Fibroblast of skin of scalp (primary cell): ENCODE measurements around the gene LTBP2.

Experiments
- DNase-seq: peaks from one replicate; pipeline ENCODE4 v3.0.0-alpha.2; 2013

LTBP2 gene

DNA sequence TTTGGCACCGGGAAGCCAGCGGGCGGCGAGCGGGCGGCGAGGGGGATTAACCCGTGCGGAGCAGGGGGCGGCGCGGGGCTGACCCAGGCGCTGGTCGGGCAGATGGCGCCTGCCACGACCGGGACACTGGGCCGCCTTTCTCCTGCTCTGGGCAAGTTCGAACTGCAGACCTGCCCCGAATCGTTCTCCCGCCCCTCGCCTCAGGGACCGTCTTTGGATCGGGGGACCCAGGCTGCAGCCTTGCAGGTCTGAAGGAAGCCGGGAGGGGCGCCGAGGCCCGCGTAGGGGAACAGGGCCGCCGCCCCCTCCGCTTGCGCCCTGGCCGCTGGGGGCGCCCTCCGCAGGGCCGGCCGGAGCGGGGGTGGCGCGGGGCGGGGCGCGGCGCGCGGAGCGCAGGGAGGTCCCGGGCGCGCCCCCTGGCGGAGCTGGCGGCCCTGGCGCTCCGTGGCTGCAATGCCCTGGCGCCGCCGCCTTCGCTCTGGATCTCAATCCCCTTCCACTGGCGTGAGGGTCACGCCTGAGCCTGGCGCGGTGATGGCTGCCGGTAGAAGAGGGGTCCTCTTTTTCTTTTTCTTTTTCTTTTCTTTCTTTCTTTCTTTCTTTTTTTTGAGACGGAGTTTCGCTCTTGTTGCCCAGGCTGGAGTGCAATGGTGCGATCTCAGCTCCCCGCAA is 449 bp upstream of the LTBP2 start:
- peak; percentile 87 for DNase-seq

DNA sequence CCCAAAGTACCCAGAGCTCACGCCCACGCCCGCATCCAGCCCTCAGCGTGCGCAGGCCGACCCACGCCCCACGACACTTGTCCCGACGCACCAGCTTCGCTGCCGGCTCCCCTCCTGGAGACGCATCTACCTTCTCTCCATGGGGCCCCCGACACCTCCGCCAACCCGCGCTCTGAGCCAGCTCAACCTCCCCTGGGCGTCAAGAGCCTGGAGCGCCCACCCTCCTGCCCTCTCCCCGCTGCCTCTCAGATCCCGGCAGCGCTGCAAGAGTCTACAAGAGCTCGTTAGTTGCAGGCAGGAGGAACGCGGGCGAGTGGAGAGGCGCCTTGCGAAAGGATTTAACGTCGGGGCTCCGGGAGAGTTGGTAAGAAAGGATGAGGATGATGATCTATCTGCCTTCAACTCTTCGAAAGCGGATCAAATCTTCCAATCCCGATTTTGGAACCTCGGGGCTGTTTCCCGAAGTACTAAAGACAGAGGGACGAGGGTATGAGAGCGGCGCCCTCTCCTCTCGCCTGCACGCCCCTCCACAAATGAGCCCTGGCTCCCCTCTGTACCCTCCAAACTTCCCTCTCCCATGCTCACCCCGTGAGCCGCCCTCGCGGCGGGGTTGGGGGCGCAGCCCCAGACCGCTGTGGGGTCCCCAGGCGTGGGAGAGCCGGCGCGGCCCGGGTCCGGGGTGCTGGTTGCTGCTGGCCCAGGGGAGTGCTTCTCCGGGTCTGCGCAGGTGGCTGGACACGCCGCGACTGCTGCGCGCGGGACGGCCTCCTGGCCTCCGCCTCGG is 979 bp downstream of the LTBP2 start:
- peak; percentile 48 for DNase-seq

DNA sequence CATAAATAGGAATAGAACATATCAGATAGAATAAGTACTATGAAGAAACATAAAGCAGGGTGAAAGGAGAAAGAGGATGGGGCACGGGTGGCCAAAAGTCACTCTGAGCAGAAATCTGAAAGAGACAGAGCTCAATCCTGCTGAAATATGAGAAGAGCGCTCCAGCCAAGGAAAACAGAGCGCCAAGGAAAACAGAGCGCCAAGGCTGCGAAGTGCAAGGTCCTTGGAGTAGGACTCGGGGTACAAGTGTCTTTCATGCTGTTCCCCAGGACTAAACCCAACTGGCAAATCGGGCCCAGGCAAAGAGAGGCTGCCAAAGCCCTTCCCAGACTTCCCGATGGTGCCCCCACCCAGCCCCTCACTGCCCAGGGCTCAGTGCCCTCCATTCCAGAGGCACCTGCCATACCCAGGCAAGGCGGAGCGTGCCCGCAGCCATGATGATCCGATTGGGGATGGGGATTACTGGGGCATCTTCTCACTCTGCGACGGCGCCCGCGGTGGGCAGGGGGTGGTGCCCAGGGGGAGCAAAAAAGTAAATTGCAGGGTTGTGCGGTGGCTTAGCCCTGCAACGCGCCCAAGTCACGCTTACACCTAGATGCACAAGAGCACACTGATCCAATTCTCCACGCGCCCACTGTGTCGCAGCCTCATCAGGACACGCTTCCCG is 1.7 kb downstream of the LTBP2 start:
- DNase-seq, result no peak

DNA sequence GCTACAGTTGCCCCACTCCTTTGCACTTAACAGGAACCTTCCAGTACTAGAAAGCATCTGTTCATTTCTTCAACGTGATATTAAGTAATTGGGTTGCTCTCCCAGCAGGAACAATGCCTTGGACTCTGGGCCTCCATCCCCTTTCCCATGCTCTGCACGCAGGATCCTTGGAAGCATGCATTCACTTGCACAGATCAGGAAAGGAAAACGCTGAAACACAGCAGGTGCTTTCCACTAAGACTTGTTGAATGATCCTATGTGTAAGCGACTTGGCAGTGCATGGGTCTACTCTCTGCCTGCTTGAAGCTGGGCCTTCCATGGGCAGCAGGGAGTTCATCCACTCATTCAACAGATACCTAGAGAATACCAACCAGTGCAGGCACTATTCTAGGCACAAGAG is 2.3 kb downstream of the LTBP2 start:
- DNase-seq, result no peak

DNA sequence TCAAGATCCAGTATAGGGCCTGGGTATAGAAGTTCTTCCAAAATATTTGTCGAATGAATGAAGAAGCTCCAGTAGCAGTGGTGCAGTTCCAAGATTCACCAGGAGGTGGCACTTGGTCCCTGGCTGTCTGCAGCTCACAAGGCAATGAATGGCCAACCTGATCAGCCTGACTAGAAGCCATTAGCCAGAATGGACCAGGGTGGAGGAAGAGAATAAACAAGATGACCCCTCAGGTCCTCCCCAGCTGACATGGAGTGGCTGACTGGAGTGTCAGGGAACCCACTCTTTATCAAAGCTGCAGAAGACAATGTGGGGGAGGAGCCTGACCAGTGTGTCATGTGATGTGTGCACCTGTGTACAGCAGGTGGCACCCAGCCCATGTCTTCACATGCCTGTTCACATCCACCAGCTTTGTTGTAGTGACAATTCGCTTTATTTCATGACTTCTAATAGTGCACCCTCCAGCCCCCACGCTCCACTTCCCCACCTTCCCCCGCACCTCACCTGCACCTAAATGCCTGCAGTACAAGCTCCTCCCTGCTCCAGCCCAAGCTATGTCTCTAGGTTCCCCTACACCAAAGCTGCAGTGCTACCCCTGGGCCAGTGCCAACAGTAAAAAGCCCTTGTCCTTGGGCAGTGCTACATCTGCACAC is 3.0 kb downstream of the LTBP2 start:
- peak; percentile 87 for DNase-seq

DNA sequence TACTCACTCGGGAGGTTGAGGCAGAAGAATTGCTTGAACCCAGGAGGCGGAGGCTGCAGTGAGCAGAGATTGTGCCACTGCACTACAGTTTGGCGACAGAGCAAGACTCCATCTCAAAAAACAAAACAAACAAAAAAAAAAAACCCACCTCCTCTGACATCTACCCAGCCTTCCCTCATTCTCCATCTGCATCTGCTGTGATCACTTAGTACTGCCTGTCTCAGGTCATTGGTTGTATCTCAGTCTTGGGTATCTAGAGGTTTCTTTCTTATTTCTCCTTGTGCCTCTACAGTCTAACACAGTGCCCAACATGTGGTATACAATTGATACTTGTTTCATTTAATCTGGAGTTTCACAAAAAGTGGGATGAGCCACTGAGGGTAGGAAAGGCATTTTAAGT is 5.3 kb downstream of the LTBP2 start:
- DNase-seq, result no peak

DNA sequence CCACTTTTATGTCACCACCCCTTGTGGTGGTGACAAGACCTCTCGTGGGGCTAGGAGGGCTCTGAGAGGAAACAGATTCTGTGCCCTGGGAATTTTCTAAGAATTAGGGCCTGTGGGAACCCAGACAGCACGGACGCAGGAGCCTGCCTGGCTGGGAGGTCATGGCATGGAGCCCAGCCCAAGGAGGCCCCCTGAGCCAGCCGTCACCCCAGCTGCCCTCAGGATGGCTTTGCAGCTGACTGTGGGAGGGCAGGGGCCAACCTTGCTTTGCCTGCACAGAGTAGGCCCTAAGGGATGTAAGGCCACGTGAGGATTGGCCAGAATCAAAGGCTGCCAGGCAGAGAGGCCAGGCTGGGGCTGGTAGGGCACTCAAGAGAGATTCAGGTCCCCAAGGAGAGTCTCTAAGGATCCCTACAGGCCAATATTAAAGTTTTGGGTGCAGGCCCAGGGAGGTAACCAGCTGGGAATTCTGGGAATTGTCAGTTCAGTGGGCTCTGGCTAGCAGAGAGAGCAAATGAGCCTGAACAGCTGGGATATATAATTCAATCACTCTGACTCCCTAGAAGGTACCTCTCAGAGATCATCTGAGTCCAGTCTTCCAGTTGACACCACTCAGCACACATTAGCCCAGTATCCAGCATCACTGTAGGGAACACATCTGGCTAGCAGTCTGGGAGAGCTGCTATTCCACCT is 6.4 kb downstream of the LTBP2 start:
- DNase-seq, result no peak

DNA sequence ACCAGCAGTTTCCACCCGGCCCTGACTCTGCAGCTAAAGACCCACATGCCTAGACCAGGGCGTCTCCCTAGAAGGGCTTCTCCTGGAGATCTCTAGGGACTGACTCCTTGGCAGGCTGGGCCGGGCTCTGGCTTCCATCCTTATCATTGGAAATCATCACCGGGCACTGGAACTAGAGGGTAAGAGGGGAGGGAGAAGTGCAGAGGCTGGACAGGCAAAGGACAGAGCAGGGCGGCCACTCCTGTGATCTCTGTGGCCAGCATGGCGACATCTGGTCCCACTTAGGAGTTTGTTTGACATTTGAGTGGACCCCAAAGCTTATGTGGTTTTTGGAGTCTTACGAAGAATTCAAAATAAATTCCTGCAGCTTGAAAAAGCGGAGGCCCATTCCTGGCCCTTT is 7.1 kb downstream of the LTBP2 start:
- peak; percentile 76 for DNase-seq

DNA sequence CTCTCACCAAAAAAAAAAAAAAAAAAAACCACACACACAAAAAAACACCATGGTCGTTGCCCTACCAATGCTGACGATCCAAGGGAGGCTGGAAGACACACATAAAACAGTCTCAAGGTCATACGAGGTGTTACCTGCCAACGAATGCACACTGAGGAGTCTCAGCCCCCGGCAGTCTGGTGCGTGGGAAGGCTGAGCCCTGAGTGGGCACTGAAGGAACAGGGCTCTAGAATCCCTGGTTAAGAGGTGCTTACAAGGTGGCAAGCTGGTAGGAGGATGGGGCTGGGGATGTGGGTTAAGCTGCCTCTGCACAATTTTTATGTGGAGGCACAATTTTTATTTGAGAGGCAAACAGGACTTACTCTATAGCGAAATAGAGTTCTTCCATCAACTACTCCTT is 7.9 kb downstream of the LTBP2 start:
- DNase-seq, result no peak

DNA sequence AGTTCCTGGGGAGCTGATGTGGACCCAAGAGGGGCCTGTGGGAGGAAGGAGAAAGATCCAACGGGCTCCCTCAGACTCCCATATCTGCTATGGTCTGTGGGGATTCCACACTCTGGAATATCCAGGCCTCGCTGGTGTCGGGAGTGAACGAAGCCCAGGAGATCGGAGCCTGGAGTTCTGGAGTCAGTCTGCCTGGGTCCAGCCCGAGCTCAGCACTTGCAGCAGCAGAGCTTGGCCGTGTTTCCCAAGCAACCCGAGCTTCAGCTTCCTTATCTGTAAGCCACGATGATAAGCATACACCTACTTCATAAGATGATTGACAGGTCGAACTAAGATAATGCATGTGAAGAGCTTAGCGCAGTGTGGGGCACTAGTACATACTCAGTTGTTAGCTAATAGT is 10.1 kb downstream of the LTBP2 start:
- no peak for DNase-seq

DNA sequence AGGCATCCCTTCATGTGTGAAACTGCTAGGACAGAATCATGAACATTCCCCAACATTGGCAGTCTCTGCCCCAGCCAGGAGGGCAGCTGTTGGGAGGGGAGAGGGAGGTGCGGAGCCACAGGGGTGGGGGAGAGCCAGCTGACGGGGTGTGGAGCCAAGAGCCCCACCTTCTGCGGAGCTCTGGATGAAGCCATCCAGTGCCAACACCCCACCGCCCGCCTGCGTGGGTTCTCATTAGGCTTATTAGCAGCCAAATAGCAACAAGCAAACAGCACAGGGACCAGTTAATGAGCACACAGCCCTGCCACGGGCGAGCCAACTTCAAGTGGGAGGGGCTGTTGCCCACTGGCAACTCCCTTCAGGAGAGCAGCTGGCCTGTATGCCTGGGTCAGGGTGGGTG is 12.1 kb downstream of the LTBP2 start:
- DNase-seq, result no peak

DNA sequence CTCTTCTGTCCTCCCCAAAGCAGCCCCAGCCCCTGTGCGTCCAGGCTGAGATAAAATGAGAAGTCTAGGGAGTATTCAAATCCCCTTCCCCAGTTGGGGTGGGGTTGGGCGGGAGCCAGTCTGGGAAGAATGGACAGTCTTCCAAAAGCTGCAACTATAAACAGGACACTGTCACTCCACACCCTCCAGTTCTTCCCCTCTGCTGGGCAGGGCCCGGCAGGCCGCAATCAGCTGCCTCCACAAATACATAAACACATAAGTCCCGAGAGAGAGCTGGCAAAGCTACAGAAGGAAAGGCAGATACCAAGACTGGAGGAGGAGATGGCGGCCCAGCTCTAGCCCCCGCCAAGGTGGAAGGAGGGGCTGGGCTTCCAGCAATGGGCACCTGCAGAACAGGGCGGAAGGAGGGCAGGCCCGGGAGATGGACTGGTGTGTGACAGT is 12.7 kb downstream of the LTBP2 start:
- DNase-seq, result peak; percentile 47

DNA sequence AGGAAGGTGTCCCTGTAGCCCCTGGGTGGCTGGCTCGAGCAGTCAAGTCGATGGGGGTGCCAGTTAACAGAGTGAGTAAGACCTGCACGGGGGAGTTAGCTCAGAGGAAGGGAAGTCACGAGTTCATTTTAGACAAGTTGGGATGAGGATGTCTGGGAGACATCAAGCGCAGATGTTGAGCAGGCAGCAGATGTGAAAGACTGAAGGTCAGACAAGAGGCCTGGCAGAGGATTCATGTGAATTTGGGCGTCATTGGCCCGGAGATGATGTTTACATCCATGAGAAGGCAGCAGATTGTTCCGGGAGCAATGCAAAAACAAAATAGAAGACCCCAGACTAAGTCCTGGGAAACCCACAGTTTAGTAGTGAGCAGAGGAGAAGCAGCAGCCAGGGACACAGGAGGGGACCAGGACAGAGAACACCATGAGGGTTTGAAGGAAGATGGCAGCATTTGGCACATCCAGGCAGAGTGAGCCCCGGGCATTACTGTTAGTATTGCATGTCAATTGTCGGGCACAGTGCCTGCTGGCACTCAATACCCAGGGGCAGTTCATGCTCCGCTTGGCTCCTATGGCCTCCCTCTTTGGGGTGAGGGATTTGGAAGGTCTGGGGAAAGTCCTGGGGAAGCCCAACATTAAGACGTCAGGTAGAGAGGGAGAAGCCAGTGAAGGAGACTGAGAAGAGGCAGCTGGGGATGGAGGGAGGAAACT is 15.1 kb downstream of the LTBP2 start:
- DNase-seq, result peak; percentile 50

DNA sequence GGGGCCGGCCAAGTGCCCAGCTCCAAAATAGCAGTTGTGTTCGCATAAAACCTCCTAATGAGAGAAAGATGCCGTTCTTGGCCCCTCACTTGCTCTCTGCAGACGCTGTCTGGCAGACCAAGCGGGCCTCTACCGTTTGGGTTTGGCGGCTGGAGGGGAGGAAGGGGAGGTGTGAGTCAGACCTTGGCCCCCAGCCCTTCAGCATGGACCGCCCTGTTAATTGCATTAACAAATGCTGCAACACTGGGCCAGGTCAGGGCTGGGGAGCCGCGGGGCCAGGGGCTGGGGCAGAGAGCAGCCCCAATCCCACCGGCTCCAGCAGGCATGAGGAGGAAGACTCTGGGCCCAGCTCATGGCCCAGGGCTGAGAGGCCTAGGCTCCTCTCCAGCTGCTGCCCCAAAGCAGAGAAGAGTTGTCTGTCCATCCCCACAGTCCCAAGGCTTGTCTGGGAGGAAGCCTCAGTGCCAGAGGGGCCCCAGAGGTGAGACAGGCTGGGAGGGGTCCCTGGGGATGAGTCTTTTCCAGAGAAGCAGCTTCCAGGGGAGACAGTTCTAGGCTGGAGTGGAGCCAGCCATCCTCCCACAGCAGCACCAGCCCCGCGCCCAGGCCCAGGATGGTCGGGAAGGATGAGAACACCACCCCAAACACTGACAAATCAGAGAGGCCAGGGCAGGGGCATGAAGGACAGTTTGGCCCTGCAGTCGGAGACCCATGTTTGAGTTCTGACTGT is 16.9 kb downstream of the LTBP2 start:
- DNase-seq, result peak; percentile 66

DNA sequence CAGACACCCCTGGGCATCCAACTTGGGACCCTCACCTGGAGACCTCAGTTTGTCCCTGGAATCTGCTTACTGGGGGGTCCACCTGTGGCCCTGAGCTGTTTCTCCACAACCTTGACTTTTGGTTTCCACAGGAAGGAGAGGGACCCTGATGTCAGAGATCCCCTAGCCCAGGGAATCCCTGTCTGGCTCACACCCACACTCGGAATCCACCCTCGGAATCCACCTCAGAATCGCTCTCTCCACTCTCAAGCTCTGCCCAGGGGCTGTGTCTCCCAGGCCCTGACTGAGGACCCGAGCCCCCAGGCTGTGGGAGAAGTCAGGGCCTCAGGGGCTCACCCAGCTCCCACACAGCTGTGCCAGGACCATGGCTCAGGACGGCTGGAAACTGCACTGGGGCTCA is 17.4 kb downstream of the LTBP2 start:
- no peak for DNase-seq

DNA sequence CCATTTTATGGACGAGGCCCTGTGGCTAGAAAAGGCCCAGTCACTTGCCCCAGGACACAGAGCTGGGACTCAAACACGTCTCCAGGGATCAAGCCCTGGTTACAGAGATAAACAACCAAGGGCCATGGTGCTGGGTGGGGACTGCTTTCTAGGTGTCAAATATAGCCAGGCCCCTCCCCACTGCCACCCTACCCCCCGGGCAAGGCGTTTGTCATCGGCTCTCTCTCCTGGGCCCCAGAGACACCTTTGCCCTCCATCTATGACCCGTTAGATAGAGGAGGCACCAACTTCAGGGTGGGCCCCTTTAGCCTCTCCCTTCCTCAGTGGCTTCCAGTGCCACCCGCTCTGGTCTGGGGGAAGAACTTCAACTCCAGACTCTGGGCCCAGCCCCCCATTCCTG is 18.0 kb downstream of the LTBP2 start:
- no peak for DNase-seq

DNA sequence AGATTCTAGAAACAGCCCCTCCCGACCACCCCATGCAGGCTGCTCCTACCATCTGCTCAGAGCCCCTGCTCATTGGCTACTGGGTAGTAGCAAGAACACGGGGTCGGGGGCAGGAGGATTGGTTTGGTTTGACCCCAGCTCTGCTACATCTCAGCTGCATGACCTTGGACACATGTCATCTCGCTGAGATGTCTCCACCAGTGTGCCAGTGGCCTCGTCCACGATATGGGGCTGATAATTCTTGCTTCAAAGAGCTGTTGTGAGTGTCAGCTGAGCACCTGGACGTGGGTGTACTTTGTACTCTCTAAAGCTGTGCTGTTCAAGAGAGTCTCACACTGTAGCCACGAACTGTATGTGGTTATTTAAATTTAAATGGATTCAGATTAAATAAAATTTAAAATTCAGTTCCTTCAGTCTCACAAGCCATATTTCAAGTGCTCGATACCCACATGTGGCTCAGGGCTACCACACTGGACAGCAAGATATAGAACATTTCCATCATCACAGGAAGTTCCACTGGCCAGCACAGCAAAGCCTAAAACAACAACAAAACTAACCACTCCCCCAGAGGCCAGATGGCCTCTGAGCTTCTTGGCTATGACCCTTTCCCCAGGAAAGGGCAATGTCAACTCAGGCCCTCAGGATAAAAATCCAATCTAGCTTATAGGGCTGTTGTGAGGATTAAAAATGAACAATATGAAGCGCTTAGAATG is 18.6 kb downstream of the LTBP2 start:
- DNase-seq, result no peak

DNA sequence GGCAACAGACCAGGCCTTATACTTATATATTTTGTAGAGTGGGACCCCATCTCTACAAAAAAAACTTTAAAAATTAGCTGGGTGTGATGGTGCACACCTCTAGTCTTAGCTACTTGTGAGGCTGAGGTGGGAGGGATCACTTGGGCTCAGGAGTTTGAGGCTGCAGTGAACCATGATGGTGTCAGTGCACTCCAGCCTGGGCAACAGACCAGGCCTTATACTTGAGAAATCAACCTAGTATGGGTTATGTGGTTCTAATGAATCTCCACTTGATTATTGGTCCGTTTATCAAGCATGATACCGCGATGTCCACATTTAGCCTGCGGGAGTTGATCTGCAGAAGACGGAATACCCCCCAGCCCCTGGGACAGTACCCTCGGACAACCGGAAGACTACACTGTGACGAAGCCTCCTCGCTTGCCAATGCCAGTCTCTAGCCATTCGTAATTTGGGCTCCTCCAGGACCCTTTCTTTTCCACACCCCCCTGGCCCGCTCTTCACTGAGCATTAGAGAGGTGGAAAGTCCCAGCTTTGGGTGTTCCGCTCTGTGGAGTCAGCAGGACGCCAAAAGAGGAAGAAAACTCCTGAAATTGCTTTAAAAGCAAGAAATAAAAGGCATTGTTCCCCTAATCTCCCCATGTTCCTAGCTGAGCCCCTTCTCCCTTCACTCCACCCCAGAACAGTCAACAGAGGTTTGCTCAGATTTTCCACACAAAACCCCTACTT is 19.4 kb downstream of the LTBP2 start:
- no peak for DNase-seq

DNA sequence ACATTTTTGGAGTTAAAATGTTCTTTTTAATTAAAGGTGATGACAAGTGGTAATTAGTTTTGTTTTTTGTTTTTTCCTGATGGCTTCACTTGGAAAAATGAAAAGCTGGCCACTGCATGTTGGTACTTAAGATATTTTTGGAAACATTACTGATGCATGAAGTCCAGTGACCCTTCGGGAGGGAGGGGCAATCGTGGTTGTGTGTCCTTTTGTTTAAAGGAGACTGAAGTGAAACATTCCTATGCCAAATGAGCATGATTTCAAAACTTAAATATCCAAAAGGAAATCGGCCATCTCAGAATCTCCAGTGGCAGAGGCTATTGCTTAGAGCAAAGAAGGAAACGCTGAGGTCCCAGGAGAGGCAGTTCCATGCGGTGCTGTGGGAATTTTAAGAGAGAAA is 20.1 kb downstream of the LTBP2 start:
- DNase-seq, result no peak

DNA sequence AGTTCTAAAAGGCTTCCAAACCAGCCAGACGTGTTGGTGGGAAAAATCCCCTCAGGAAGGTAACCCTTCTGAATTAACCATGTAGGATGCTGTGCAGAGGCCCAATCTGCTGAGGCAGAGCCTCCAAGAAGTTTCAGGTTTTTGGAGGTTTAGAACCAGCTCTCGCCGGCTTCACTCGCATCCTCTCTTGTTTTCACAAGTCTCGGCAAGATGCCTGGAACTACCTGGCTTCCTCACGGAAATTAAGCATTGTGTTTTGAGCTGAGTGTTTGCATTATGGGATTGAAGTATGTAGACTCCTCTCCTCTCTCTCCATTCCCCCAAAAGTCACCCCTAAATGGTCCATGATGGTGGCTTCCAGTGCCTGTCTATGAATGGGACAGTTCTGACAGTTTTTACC is 20.6 kb downstream of the LTBP2 start:
- DNase-seq, result no peak
